Left lobe of liver (tissue), 2 donors: ENCODE results near the gene AFG3L2. TPM values are rescaled to one million over a fixed set of nuclear protein-coding genes. Genes with fewer than 3 reads are reported as not detected.

ENCODE experiments used
- ATAC-seq: fragments of 200-7000 bp; cut with Tn5 transposase; one replicate; pipeline ENCODE4 v1.9.1; 2020; ENCODE audit warnings: mild to moderate bottlenecking, moderate library complexity
- DNase-seq: peaks from one replicate; pipeline ENCODE4 v3.0.0-alpha.2; 2020; ENCODE audit warnings: low spot score
- total RNA-seq: library from RNA; stranded (reverse); gene quantifications from one replicate; pipeline ENCODE4 v1.2.1, GENCODE V29; 2021
- donor health status: DM: no; HTN: no; CAD: no; lungs with moderate emphysema.
- donor health status: DM: no; HTN: yes; CAD: no.

Gene AFG3L2
- total RNA-seq, 1 donor from 2014 or later: 34.6 TPM

DNA sequence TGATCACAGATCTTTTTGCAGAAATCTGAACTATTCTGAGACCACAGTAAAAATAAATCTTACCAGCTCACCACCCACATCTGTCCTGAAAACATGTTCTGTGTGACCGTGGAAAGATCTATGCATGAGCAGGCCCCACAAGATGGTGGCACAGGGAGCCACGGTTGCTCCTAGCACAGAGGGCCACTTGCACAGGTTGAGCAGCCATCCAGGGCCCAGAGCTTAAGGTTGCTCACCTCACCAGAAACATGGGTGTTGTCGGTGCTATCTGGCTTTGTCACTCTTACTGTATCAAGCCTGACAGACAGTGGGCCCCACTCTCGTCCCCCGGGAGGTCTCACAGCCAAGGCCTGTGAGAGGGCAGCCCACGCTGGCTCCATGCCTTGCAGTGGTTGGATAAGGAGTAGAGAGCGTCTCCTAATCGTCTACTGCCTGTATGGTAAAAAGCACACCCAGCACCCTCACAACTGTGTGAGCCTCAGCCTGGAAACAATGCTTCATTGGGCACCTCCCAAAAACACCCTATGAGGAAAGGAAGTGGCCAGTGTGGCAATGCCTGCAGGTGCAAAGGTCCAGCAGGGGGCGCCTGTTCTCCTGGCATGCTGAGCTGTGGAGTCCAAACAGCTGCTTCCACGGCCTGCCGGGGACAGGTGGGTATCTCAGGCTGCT is 49.4 kb downstream of the AFG3L2 start:
- ATAC-seq (peak; percentile 88), DNase-seq (peak; percentile 65)

DNA sequence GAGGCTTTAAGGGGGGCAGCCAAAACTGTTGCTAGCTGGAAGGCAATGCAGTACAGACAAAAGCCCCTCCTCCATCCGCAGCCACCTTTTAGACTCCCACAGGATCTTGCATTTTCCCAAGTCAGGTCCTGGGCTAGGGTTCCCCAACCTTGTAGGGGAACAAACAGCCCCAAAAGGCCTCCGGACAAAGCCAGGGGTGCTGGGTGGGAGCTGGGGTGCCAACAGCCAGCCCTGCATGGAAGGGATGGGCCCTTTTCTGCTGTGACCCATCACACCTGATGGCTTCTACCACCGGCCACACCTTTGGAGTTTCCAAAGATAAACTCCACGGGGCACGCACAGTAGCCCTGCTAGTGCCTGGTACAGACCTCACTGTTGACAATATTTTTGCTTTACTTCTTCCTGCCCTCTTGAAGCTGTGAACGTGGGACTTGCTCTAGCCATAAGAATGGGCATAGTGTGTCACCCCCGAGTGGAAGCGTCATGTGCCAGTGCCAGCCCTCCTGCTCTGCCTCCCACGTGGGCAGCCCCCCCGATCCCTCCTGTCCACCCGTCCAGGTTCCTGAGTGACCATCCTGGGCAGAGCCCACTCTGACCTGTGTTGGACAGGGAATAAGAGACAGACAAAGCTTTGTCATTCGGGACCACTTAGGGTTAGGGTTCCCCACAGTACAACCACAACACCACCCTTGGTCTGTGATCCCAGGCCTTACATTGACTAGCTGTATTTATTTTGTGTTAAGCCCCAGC is 50.1 kb downstream of the AFG3L2 start:
- no peak for ATAC-seq
- DNase-seq: peak; percentile 36

DNA sequence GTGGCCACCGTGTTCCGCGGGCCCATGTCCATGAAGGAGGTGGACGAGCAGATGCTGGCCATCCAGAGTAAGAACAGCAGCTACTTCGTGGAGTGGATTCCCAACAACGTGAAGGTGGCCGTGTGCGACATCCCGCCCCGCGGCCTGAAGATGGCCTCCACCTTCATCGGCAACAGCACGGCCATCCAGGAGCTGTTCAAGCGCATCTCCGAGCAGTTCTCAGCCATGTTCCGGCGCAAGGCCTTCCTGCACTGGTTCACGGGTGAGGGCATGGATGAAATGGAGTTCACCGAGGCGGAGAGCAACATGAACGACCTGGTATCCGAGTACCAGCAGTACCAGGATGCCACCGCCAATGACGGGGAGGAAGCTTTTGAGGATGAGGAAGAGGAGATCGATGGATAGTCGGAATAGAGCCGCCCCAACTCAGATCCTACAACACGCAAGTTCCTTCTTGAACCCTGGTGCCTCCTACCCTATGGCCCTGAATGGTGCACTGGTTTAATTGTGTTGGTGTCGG is 51.2 kb downstream of the AFG3L2 start:
- DNase-seq (peak; percentile 30), ATAC-seq (no peak)

DNA sequence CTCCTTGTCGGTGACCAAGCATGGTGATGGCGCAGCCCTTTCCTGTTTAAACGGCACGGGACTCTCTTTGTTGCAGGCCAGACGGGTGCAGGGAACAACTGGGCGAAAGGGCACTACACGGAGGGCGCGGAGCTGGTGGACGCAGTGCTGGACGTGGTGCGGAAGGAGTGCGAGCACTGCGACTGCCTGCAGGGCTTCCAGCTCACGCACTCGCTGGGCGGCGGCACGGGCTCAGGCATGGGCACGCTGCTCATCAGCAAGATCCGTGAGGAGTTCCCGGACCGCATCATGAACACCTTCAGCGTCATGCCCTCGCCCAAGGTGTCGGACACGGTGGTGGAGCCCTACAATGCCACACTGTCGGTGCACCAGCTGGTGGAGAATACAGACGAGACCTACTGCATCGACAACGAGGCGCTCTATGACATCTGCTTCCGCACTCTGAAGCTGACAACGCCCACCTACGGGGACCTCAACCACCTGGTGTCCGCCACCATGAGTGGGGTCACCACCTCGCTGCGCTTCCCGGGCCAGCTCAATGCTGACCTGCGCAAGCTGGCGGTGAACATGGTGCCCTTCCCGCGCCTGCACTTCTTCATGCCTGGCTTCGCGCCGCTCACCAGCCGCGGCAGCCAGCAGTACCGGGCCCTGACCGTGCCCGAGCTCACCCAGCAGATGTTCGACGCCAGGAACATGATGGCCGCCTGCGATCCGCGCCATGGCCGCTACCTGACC is 51.9 kb downstream of the AFG3L2 start:
- ATAC-seq (no peak), DNase-seq (peak; percentile 40)

DNA sequence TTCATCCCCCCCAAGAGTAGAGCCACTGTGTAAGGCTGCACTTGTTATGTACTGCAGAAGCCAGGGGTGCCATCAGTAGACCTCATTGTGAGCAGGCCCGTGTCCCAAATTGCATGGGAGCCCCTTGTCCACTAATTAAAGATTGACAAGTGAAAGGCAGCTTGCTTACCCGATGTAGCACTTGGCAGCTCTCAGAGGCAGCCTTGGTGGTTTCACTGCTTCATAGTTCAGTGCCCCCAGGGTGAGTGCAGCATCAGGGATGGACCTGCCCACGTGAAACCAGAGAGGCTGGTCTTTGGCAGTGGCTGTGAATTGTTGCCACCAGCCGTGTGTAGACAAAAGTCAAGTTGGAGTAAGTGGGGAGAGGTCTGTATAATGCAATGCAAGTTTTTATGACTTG is 55.7 kb downstream of the AFG3L2 start:
- DNase-seq: peak; percentile 19
- no peak for ATAC-seq

DNA sequence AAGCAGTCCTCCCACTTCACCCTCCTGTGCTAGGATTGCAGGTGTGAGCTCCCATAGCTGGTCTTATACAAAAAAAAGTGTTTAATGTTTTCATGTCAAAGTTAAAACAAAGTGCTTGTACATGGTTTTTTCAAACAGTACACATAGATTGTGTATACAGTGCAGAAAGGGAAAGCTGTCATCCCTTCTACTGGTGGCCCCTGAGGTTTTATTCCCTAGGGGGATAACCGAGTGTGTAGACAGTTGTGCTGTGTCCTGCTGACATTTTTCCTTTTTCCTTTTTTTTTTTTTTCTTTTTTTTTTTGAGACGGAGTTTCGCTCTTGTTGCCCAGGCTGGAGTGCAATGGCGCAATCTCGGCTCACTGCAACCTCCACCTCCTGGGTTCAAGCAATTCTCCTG is 58.2 kb downstream of the AFG3L2 start:
- ATAC-seq (no peak), DNase-seq (no peak)

DNA sequence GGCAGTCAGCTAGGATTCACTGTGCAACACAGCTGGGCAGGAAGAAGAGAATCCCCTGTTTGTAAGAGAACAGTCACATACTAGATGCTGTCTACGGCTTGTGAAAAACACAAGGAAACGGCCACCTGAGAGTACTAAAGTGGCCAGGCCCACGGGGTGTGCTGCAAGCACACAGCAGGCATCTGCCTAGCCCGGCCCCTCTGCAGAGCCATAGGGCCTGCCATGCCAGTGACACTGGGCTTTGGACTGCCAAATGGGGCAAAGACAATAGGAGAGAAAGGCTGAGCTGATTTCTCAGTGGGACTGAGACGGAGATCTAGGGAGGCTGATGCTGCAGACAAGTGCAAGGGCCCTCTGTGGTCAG is 58.7 kb downstream of the AFG3L2 start:
- ATAC-seq: peak; percentile 26
- DNase-seq: peak; percentile 24

DNA sequence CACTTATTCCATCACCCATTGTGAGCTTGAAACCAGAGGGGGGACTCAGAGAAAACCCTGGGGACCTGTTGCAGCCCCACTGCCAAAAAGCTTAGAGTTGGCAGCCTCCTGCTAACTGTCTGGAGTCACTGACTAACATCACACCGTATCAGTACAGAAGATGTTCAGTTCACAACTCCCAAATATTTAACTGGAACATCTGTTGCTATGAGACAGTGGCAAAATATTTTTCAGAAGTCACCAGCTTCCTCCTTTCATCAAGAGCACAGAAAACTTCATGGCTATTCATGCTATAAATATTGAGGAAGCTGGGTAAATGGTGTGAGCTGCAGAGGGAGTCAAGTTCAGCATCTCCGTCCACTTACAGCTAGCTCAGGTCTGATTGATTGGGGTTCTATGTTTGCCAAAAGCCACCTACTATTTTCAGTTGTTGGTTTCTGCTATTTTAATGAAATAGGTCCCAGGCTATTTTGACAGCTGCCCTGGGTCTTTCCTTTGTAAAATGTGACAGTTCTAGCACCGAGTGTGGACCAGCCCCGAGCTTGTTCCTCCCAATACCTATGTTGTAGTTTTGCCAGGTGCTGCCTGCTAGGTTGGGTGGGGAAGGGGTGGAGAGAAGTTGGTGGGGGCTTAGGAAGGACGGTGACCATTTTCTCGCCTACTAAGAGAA is 59.2 kb downstream of the AFG3L2 start:
- peak; percentile 16 for DNase-seq
- ATAC-seq: no peak

DNA sequence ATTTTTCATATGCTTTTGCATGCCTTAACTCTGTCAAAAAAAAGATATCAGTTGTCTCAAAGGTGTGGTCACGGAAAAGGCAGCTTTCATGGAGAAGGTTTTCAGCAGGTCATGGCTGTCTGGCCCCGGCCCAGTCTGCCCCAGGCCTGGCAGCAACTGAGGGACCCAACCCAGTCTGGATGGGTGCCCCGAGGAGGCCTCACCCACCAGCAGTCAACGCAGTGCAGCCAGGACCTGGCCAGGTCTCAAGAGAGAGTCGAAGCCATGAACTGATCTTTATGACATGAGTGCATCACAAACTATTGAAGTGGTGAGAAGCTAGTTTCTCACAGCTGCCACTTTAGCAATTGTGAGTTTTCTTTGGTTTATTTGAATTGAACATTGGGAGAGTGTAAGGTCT is 61.1 kb downstream of the AFG3L2 start:
- DNase-seq (peak; percentile 34), ATAC-seq (no peak)

DNA sequence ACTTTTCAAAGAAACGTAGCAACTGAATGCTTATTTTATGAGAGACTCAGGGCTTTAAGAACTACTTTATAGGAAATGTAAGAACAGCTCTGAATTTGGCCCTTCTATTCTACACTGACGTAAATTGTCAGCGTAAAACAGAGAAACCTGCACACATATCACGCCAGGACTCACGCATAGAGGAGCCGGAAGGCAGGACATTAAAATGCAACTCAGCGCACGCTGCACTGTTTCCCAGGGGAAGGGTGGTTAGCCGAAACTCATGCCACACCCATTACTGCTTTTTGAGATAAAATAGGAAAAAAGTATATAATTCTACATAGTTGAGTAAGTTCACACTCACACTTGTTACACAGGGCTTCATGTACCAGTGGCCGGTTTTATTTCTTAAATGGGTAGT is 61.5 kb downstream of the AFG3L2 start:
- DNase-seq (peak; percentile 22), ATAC-seq (no peak)

DNA sequence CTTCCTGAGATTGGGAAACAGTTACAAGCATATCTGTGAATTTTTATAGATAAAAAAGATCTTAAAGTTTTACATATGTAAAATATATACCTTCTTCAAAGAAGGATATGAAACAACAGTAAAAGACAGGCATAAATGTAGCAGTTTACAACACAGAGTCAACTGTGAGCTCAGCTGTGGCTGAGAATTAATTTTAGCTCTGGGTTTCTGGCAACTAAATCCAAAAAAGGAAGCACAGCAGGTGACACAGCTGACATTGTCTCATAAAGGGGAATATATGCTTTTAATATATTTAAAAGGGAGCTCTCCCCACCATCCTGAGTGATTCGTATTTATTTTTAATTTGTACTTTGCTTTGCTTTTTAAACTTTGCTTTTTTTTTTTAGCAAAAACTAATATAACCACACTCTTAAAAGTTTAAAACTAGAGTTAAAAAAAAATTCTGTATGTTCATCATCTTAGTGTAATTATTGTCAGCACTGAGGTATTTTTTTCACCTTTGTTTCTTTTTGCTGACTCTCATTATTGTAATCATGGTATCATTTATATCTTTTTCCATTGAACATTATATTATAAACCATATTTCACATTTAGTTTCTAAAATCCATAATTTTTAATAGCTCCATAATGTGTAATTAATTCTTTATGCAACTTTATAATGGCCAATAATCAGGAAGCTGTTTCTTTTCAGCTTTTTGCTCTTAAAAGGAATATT is 62.3 kb downstream of the AFG3L2 start:
- DNase-seq: no peak
- ATAC-seq: no peak

DNA sequence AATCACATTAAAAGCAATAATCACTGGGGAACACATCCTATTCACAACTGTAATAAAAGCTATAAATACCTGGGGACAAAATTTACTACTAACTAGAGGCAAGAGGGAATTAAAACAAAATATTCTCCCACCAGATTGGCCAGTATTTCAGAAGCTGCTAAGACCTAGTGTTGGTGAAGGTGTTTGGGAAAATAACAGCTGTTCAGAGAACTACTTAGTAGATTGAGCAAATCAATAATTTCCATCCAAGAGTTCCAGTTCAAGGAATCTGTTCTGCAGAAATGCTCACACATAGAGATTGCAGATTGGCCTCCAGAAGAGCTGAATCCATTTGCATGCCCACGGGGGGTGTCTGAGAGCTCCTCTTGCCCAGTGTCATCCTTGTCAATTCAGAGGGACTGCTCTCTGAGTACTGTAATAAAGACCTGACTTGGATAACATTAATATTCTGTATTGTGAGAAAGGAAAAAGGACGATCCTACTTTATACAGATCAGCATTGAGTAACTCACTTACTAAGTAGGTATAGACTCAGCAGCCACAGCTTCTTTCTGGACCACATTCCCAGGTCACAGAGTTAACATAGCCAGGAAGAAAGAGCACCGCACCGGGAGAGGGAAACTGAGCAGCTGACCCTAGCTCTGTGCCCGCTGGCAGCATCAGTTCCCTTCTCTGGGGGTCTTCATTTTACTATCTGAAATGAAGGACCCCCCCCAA is 63.3 kb downstream of the AFG3L2 start:
- no peak for ATAC-seq
- peak; percentile 16 for DNase-seq

DNA sequence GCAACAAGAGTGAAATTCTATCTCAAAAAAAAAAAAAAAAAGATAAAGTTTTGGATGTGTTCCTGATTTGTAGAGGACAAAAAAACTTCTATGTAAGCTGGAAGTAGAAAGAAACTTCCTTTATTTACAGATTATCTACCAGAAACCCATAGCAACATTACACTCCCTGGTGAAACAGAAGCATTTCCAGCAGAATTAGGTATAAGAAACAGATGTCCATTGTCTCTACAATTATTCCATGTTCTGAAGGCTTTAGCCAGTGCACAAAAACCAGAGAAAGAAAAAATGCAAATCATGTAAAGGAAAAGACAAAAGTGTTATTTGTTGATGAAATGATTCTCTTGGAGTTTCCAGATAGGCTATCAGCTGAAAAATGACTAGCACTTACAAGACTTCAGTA is 64.1 kb downstream of the AFG3L2 start:
- no peak for ATAC-seq

DNA sequence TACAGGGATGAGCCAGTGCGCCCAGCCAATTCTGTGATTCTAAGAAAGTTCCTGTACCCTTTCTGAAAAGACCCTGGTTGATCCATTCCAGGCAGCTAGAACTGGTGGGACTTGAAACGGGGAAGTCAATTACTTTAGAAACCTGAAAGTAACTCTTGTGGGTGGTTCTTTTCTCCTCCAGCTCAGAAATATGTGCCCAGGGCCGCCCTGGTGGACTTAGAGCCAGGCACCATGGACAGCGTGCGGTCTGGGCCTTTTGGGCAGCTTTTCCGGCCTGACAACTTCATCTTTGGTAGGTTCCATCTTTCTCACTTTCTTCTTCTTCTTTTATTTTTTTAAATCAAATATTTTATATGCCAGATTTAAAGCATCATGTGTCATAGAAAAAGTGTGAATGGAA is 66.3 kb downstream of the AFG3L2 start:
- peak; percentile 12 for DNase-seq
- no peak for ATAC-seq

More for the DNA sequence above, 64.1 kb downstream of the AFG3L2 start:
- DNase-seq: no peak

DNA sequence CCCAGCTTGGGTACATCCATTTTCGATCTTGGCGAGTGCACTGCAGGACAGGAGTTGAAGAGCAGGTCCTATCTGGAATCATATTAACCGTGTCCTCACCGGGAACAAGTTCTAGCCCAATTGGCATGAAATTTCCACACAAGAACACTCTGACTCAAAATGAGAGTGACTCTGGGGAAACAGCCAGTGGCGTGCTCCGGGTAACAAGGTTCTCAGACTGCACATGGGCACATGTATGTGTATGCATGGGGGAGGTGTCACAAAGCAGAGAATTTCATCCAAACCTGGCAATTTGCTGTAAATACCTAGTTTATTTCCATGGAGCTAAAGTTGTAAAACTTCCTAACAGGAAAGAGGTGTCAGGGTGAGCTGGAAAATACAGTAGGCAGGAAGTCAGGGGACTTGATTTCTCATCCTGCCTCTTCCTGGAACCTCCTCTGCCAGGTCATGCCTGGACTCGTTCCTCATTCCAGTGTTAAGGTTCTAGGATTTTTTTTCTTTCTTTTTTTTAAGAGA is 67.3 kb downstream of the AFG3L2 start:
- DNase-seq: peak; percentile 5
- no peak for ATAC-seq

DNA sequence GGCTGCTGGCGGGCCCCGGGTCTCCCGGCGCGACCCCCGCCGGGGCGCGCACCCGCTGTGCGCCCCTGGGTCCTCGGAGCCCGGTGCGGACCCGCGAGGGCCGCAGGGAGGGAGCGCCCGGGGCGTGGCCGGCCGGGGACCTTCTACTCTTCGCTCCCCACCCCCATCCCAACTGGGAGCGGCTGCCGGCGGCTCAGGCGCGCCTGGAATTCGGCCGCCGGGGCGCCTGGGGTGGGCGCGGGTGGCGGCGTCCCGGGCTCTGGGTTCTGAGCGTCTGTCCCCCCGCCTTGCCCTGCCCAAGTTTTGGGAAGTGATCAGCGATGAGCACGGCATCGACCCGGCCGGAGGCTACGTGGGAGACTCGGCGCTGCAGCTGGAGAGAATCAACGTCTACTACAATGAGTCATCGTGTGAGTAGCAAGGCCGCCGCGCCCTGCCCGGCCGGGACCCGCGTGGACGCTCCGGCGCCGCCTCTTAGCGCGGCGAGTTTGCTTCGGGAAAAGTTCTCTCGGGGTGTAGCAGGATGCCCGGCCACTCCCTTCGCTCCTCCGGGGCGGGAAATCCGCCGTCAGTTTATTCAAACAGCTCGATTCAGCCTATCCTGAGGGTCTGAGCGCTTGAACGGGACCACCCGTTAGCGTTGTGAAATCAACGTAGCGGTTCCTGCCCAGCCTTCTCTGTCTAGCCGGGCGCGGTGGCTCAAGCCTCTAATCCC is 68.5 kb downstream of the AFG3L2 start:
- DNase-seq (peak; percentile 54), ATAC-seq (peak; percentile 51)

DNA sequence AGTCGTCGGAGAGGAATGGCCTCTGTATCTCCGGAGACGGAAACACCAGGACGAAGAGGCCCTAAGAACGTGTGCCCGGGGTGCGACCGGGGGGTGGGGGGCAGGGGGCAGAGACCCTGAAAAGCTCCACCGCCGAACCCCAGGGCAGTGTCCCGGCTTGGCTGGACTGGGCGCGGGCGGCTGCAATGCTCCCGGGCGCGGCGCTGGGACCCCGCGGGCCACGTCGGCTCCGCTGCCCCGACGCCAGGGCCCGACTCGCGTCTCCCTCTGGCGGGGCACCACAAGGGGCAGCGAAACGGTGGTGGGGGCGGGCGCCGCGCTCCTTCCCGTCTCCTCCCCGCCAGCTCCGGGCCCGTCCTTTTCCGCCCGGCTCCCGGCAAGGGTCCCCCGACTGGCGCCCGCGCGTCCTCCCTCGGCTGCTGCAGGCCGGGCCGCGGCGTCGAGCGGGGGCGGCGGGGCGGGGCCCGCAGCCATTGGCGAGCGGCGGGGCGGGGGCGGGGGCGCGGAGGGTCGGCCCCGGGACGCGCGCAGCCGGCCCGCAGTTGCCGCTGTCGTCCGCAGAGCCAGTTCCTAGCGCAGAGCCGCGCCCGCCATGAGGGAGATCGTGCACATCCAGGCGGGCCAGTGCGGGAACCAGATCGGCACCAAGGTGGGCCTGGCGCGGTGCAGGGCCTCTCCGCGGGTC is 69.2 kb downstream of the AFG3L2 start, which contains the start of gene TUBB6:
Gene TUBB6 (plus strand): TSS at position 541 of the 685 bp plus-strand sequence. CDS start 52 bp downstream, at position 593.
- ATAC-seq (peak; percentile 64), DNase-seq (peak; percentile 53)
